PFSK-1 (cell line): ENCODE results near the gene HECTD3.

ENCODE experiments used
- SIN3A ChIP-seq: IDR thresholded peaks from 2 replicates; pipeline ENCODE4 v1.6.1; 2012; ENCODE audit warnings: mild to moderate bottlenecking, low read length, moderate library complexity, borderline replicate concordance; ENCODE audit not compliant: insufficient read depth
- TAF1 ChIP-seq: IDR thresholded peaks from 2 replicates; pipeline ENCODE4 v1.6.1; 2012; ENCODE audit warnings: low read length, control low read depth, borderline replicate concordance; ENCODE audit not compliant: insufficient read depth
- TF ChIP-seq, protein P1 (sequence below), 2 experiments: IDR thresholded peaks; 2 replicates each; pipeline versions ENCODE4 v1.6.1 to v1.8.0; 2011 to 2012; ENCODE audit warnings: low read depth in 2 of 2, low read length in 2 of 2, control low read depth in 1 of 2, inconsistent platforms in 1 of 2, mild to moderate bottlenecking in 1 of 2, moderate library complexity in 1 of 2; ENCODE audit not compliant: insufficient read depth in 1 of 2

GRCh38 chr1:45013551-45014209 lies 2.6 kb upstream of the HECTD3 start:
- TF ChIP-seq SIN3A (no peak), TAF1 (no peak)
- TF ChIP-seq, protein P1, sequence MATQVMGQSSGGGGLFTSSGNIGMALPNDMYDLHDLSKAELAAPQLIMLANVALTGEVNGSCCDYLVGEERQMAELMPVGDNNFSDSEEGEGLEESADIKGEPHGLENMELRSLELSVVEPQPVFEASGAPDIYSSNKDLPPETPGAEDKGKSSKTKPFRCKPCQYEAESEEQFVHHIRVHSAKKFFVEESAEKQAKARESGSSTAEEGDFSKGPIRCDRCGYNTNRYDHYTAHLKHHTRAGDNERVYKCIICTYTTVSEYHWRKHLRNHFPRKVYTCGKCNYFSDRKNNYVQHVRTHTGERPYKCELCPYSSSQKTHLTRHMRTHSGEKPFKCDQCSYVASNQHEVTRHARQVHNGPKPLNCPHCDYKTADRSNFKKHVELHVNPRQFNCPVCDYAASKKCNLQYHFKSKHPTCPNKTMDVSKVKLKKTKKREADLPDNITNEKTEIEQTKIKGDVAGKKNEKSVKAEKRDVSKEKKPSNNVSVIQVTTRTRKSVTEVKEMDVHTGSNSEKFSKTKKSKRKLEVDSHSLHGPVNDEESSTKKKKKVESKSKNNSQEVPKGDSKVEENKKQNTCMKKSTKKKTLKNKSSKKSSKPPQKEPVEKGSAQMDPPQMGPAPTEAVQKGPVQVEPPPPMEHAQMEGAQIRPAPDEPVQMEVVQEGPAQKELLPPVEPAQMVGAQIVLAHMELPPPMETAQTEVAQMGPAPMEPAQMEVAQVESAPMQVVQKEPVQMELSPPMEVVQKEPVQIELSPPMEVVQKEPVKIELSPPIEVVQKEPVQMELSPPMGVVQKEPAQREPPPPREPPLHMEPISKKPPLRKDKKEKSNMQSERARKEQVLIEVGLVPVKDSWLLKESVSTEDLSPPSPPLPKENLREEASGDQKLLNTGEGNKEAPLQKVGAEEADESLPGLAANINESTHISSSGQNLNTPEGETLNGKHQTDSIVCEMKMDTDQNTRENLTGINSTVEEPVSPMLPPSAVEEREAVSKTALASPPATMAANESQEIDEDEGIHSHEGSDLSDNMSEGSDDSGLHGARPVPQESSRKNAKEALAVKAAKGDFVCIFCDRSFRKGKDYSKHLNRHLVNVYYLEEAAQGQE (IDR thresholded peaks at IDR 0.05; ENCODE audit: insufficient read depth in 1 of 2, low read depth in 2 of 2, low read length in 2 of 2), result no peak
